ENCODE measurements around the gene LRRC3.
"Not testable (repeated sequence)": the region's sequence is repeated elsewhere in the genome, so short reads cannot be mapped to it uniquely, and the experiment has no call there.

LRRC3 gene, protein sequence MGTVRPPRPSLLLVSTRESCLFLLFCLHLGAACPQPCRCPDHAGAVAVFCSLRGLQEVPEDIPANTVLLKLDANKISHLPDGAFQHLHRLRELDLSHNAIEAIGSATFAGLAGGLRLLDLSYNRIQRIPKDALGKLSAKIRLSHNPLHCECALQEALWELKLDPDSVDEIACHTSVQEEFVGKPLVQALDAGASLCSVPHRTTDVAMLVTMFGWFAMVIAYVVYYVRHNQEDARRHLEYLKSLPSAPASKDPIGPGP

DNA sequence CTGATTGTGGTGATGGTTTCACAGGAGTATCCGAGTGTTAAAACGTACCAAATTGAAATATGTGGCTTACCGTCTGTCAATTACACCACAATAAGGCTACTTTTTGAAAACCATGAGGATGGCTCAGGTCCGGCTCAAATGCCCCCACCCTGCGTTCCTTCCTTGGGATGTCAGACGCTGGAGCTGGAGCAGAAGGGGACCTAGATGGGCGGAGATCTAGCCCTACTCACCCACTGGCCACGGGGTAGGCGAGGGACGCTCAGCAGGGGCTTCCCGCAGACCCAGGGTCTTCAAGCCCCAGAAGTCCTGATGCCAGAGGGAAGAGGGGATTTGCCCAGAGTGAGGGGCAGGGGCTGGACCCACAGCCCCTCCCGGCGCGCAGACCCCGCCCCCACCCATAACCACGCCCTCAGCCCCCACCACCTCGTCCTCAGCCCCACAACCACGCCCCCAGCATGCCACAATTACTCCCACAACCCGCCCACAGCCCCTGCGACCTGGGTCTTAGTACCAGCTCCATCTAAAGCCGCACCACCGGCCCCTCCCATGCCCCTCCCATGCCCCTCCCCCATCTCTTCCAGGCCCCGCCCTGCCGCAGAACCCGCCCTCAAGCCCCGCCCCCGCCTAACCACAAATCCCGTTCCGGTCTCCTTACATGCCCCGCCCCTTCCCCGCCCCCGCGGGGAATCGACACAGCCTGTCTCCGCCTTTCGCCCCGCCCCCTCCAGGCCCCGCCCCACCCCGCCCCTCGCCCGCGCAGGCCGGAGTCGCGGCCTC lies at the start of gene LRRC3:
LRRC3 (plus strand) TSS at position 764 of the 777 bp plus-strand sequence. CDS start 1,135 bp downstream, outside the sequence.
- DNase-seq = no peak

DNA sequence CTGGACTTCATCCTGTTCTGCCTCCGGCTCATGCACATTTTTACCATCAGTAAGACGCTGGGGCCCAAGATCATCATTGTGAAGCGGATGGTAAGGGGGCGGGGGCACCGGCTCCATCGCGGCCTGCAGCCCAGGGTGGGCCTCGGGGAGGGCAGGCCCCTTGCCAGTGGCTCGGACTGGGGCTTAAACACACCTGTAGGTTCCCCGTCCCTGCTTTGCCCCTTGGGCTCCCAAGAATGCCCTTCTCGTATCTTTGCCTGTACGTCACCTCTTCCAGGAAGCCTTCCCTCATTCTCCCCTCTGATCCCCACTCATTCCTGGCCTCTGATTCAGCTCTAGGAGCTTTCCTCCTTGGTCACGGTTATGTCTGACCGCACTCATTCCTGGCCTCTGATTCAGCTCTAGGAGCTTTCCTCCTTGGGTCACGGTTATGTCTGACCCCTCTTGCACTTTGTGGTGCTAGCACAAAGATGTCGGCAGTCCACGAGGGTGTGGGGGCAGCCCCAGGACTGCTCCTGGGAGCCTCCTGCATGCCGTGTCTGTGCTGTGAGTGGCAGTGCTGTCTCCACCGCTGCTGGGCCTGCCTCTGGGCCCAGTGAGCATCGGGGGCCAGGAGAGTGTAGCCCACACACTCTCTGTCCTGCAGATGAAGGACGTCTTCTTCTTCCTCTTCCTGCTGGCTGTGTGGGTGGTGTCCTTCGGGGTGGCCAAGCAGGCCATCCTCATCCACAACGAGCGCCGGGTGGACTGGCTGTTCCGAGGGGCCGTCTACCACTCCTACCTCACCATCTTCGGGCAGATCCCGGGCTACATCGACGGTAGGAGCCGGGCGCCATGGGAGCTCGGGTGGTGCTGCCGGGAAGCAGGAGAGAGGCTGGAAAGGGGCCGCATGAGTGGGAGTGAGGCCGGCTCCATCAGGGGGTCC lies 49.1 kb upstream of the LRRC3 start:
- peak; percentile 41 for DNase-seq

DNA sequence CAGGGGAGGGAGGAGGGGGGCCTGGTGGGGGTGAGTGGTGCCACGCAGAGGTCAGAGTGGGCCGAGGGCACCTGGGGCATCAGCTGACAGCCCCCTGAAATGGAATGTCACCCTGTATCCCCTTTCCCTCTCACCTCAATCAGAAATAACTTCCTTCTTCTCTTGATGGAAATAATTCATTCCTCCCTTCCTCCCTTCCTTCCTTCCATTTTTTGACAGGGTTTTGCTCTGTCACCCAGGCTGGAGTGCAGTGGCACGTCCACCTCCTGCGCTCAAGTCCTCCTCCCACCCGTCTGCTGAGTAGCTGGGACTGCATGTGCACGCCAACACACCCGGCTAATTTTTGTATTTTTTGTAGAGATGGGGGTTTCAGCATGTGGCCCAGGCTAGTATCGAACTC lies 48.4 kb upstream of the LRRC3 start:
- no peak for DNase-seq

DNA sequence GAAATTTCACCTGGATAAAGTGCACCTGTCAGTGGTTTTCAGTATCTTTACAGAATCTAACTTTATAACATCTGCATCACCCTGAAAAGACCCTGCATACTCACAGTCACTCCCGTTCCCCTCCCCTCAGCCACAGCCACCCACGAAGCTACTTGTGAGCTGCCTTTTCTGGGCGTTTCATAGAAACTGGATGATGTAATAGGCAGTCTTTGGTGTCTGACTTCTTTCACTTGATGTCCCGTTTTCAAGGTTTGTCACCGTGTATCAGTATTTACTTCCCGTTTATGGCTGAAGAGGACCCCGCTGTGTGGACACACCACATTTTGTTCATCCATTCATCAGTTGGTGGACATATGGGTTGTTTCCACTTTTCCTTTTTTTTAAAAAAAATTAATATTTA lies 47.8 kb upstream of the LRRC3 start:
- DNase-seq = no peak

DNA sequence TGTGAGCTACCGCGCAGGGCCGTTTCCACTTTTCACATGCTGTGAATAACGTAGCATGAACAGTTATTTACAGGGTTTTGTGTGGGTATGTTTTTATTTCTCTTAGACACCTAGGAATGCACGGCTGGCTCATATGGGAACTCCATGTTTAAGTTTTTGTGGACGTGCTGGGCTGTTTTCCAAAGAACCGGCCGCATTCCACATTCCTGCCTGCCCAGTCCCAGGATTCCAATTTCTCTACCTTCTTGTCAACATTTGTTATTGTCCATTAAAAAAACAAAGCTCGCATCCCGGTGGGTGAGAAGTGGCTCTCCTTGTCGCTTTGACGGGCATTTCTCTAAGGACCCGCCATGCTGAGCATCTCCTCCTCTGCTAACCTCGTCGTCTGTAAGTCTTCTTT lies 47.1 kb upstream of the LRRC3 start:
- no peak for DNase-seq

DNA sequence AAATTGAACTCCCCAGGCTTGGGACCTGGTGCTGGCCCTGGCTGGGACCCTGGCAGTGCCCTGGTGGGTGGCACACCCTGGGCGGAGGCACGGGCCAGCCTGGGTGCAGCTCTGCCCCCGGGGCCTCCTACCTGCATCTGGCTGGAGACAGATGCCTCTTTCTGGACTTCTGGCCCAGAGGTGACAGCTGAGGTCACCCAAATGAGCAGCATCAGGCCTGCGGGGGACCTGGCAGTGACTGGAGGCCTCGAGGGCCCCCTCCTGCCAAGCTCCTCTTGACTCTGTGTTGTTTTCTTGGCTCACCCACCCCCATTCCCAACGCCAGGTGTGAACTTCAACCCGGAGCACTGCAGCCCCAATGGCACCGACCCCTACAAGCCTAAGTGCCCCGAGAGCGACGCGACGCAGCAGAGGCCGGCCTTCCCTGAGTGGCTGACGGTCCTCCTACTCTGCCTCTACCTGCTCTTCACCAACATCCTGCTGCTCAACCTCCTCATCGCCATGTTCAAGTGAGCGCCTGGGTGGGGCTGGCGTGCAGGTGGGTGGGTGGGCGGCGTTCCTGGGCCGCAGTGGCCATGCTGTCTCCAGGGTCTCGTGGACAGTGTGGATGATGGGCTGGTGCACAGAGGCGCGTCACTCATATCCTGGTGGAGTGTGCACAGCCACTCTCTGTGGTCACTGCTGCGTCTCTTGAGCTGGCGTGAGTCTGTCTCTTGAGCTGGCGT lies 41.6 kb upstream of the LRRC3 start:
- no peak for DNase-seq

DNA sequence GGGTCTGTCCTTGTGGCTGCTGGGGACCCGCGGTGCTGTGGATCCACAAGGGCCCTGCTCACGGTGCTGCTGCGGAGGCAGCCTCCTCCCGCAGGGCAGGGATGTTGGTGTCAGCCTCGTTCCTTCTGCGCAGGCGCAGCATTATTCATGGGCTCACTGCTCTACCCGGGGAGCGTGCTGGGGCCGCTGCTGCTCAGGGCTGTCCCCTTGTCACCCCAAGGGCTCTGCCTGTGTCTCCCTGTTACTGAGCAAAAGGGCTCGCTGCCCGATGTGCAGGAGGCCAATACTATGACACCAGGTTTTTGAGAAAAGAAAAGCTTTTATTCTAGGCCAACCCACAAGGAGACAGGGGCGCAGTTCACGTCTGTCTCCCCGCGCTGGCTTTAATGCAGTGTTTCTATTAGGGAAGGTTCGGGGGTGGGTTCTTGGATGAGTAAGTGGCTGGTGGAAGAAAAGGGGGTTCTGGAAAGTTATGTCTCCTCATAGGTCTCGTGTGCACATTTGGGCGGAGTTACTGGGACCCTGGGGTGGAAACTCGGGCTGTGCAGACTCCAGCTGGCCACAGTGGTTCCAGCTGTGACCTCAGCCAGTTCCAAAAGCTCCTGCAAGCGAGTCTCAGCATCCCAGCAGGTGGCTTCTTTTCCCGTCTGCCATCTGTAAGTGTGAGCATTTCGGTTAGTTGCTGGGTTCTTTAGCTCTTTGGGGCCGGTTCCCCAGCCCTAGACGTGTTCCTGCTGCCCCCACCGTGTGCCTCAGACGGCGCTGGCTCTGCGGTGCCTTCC lies 40.8 kb upstream of the LRRC3 start:
- no peak for DNase-seq

DNA sequence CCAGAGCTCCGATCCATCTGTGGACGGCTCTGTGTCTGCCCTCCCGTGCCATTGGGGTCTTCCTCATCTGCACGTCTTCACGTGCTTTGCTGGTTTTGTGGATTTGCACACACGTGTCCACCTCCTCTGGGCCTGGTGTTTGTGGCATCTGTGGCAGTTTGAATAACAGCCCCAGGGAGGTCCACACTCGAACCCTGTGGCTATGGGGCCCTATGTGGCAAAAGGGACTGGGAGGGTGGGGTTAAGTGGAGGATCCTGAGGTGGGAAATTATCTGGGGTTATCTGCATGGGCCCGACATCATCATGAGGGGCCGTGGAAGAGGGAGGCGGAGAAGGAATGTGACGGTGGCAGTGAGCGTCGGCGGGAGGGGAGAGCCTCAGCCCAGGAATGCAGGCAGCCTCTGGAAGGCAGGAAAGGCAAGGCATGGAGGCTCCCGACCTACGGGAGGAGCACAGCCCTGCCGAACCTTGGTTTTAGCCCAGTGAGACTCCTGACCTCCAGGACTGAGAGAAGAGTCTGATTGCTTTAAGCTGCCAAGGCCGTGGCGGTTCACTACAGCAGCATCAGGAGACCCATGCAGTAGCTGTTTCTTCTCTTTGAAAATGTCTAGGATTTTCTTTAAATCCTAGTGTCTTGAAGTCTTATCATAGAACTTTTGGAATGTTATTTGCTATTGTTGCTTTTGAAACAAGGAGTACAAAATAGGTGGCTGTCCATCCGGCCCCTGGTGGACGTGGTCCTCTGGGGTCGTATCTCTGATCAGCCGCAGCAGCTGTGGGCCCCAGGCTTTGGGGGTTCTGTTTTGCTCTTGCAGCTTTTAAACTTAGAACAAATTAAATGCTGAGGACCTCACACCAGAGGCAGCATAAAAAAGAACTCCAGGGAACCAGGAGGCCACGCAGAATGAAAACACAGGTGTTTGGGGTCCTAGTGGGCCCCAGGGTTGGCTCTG lies 40.0 kb upstream of the LRRC3 start:
- no peak for DNase-seq

DNA sequence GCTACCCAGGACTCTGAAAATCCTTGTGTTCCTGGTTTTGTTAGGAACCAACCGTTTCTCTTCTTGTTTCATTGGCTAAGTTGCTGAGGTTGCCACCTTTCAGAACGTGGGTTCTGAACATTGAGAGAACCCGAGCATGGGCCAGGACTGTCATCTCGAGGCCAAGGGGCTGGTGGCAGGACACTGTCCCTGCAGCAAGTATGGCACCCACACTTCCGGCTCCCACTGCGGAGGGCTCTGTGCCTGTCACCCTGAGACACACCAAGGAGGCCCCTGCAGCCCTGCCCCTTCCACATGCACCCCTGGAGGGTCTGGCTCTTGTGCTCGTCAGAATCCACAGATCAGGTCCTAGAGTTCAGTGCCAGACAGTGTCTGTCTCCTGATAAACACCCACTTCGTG lies 39.1 kb upstream of the LRRC3 start:
- no peak for DNase-seq

DNA sequence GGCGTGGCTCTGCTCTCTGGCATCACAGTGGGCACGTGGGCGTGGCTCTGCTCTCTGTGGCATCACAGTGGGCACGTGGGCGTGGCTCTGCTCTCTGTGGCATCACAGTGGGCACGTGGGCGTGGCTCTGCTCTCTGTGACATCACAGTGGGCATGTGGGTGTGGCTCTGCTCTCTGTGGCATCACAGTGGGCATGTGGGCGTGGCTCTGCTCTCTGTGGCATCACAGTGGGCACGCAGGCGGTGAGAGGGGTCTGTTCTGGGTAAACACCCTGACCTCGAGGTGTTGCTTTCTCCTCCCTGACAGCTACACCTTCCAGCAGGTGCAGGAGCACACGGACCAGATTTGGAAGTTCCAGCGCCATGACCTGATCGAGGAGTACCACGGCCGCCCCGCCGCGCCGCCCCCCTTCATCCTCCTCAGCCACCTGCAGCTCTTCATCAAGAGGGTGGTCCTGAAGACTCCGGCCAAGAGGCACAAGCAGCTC lies 37.6 kb upstream of the LRRC3 start:
- DNase-seq = not testable (repeated sequence)

DNA sequence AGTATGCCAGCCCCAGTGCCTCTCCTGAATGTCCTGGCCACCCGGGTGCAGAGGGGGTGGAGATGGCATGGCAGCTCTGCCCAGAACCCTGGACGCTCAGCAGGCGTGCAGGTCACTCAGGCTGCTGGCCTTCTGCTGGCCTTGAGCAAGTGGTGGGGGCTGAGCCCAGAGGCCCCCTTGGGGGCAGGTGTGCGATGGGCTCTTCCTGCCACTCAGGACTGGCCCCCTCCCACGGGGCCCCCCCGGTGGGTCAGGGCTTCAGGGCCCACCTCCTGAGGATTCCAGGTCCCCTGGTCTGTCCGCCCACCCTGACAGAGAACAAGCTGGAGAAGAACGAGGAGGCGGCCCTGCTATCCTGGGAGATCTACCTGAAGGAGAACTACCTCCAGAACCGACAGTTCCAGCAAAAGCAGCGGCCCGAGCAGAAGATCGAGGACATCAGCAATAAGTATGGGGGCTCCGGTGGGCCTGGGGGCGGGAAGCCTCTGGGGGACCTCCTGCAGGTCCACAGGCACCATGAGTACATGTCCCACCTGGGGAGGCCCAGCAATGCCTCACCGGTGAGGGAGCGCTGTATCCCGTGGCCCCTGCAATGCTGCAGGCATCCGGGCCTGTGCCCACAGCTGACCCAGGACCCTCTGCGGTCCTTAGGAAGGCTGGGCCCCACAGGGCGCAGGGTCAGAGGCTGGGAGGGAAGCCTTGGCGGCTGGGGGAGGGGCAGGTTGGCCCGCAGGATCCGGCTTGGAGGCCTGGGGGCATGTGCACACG lies 37.0 kb upstream of the LRRC3 start:
- no peak for DNase-seq

DNA sequence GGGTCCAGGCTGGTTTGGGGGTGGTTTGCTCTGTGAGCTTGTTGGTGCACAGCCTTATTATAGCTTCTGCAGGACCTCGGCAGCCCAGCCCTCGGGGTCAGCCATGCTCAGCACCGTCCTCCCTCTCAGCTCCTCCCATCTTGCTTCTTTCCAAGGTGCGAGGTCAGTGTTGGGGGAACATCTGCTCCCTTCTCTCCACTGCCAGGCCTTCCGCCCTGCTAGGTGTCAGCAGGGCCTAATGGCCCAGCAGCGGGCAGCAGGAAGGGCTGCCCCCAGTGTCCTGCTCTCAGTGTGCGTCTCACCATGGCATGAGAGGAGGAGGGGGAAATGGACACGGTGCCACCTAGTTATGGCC lies 36.5 kb upstream of the LRRC3 start:
- no peak for DNase-seq

DNA sequence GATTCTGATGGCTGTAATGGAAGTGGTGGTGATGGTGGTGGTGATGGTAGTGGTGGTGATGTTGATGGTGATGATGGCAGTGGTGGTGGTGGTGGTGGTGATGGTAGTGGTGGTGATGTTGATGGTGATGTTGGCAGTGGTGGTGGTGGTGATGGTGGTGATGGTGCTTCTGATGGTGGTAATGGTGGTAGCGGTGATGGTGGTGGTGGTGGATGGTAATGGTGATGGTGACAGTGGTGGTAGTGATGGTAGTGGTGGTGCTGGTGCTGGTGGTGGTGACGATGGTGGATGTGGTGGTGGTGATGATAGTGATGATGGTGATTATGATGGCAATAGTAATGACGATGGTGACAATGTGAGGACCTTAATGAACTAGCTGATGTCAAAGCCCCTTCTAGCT lies 35.6 kb upstream of the LRRC3 start:
- DNase-seq = no peak

DNA sequence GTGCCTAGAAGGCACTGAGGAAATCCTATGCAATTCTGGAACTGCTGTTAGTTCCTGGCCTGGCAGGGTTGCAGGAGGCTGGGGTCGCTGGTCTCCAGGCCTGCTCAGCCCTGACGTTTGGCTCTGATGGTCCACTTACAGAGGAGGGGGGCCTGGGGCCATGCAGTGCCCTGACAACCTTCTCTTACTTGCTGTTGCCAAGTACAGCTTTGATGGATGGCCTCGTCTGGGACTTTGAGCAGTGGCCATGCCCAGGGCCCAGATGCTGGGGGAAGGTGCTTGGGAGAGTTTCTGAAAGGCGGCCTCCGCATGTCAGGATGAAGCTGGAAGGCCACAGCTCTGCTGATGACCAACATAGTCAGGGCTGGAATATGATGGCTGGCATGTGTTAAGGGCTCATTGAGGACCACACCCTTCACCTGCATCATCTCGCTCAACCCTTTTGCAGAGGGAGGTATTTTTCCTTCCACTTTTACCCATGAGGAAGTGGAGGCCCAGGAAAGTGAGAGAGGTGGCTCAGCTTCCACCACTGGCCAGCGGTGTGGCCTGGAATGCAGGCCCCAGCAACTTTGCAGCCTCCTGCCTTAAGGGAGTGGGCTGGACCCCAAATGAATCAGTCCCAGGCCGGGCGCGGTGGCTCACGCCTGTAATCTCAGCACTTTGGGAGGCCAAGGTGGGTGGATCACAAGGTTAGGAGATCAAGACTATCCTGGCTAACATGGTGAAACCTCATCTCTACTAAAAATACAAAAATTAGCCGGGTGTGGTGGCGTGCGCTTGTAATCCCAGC lies 34.7 kb upstream of the LRRC3 start:
- DNase-seq = no peak

DNA sequence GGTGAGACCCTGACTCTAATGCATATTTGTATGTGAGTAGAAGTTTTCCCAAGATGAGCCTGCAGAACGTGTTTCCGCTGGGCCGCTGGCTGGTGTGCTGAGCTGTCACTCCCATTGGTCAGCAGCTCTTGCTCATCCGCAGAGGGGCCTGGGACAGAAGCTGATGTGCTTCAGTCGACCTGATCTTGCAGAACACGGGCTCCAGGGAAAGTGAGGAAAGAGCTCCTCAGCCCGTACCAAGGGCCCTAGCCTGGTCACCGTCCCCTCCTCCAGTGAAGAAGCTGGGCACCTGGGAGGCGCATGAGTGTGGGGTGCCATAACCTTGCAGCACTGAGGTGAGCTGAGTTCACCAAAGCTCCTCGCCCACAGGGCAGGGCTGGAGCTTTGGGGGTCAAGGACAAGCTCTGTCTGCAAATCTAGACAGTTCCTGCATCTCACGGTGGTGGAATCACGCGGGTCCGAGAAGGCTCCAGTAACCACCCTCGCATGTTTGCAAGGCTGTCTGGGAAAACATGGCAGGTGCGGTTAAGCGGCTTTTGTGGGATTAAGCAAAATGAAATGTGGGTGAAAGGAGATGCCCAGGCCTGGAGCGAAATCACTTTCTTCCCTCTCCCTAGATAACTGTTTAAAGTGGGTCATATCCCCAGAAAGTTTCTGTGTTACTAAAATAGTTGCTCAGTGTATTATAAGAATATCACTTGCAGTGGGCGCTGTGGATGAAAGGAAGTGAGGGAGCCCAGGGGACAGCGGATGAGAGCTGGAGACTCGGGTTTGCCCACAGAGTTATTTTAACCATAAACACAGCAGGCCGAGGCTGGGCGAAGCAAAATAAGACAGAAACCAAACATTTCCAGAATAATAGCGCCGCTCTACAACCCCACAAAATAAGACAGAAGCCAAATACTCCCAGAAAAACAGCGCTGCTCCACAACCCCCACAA lies 33.1 kb upstream of the LRRC3 start:
- no peak for DNase-seq

DNA sequence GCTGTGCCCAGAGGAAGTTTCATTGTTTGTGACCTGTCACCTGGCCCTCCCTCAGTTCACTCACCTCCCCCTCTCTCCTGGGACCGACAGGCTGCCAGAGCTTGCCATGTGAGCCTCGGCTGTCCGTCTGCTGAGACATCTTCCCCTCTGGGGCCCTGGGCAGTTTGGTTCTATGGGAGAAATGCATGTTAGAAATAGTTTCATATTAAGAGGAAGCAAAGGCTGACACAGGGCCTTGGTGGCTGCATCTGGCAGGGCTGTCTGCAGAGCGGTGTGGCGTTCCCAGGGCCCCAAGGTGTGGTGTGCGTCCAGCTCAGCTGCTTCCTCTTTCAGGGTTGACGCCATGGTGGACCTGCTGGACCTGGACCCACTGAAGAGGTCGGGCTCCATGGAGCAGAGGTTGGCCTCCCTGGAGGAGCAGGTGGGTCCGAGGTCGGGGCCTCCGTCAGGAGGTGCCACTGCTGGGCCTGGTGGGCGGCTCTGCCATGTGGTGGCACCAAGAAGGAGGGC lies 31.9 kb upstream of the LRRC3 start:
- no peak for DNase-seq

DNA sequence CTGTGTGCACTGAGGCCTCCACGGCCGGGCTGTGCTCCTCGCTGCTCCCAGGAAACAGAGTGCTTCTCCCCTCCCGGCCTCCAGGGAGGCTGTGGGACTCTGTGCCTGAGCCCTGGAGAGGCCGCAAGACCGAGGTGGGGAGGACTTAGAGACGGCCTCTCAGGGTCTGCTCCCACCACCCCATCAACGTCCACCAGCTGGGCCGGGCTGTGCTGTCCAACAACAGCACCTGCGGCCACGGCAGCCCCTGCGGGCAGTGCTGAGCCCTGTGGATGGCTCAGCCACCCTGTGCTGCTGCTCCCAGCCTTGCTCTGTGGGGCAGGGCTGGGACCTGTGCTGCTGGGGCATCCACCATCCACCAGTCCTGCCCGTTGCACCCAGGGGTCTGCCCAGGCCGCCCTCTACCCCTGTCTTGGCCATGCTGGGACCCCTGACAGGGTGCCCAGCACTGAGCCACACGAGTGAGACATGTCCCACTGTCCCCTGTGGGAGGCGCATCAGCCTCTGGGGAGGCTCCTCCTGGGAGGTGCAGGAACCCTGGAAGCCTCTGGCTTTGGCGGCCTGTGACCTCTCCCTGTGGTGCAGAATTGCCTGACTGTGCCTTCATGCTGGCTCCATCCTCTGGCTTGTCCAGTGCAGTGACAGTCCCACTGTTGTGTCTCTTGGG lies 31.2 kb upstream of the LRRC3 start:
- no peak for DNase-seq

Measured in HCEC 1CT (cell line).